Activated naive CD8-positive, alpha-beta T cell treated with anti-CD3 and anti-CD28 coated beads, Interleukin-2, amount 10 ng/mL, durations not matched to agents 7 days and 5 days (primary cell): ENCODE measurements around the gene ATP8B2. TPM values are rescaled to one million over a fixed set of nuclear protein-coding genes. Genes with fewer than 3 reads are reported as not detected.
"Not testable (repeated sequence)": the region's sequence is repeated elsewhere in the genome, so short reads cannot be mapped to it uniquely, and the experiment has no call there.

Experiments used
- ATAC-seq: fragments of 150-1000 bp; cut with Tn5 transposase; one replicate; pipeline ENCODE4 v1.10.0; 2021; ENCODE audit warnings: low read depth, moderate library complexity
- POLR2A ChIA-PET: fragments of 350-600 bp; sonication (Branson Sonifier 250); formaldehyde crosslinking; loops from one replicate; lab custom pipeline; 2021; ENCODE audit warnings: antibody characterized with exemption; lab: Charles Lee
- DNase-seq: peaks from one replicate; pipeline ENCODE4 v3.0.0; 2021
- H3K27ac Mint-ChIP-seq: one replicate; pipeline ENCODE4 v1.8.0; 2022; ENCODE audit warnings: mild to moderate bottlenecking, mixed read lengths
- H3K27me3 Mint-ChIP-seq: one replicate; pipeline ENCODE4 v1.8.0; 2022; ENCODE audit warnings: mild to moderate bottlenecking, moderate library complexity, mixed read lengths
- H3K36me3 Mint-ChIP-seq: one replicate; pipeline ENCODE4 v1.8.0; 2021; ENCODE audit warnings: mild to moderate bottlenecking, mixed read lengths
- H3K4me1 Mint-ChIP-seq: one replicate; pipeline ENCODE4 v1.8.0; 2021; ENCODE audit warnings: mixed read lengths
- H3K4me3 Mint-ChIP-seq: one replicate; pipeline ENCODE4 v1.8.0; 2022; ENCODE audit warnings: mild to moderate bottlenecking, moderate library complexity, mixed read lengths
- H3K9me3 Mint-ChIP-seq: one replicate; pipeline ENCODE4 v1.8.0; 2021; ENCODE audit warnings: mixed read lengths
- total RNA-seq, 2 experiments: library from RNA; stranded (reverse); gene quantifications; one replicate each; pipeline ENCODE4 v1.2.3, GENCODE V29; 2021

The ATP8B2 gene
- total RNA-seq, 2 experiments from 2014 or later, result 91.2 to 95.4 TPM

GRCh38 chr1:154328318-154329151 is 3.2 kb downstream of the ATP8B2 start:
- Mint-ChIP-seq H3K27ac (peak overlapping the region; percentile 90), H3K4me1 (peaks cover 60% of the 10 kb centered on the region), H3K4me3 (peak overlapping the region; percentile 84), H3K27me3 (no peaks in the 10 kb centered on the region), H3K36me3 (peaks cover 20% of the 10 kb centered on the region), H3K9me3 (no peaks in the 10 kb centered on the region)
- DNase-seq (peak; percentile 92), ATAC-seq (peak; percentile 77)
- POLR2A ChIA-PET, result interaction anchor here (0.6 to 4.9 kb wide), 9 partner anchors 7 to 363 kb away, joined by 3 to 46 read pairs (median 4); partner anchors contain the start of gene UBAP2L

- DNase-seq (no peak), ATAC-seq (no peak)
- Mint-ChIP-seq H3K4me1 (peaks cover 63% of the 10 kb centered on the region), H3K36me3 (peaks cover 25% of the 10 kb centered on the region), H3K4me3 (peak overlapping the region; percentile 70), H3K27me3 (no peaks in the 10 kb centered on the region), H3K27ac (peak overlapping the region; percentile 90), H3K9me3 (no peaks in the 10 kb centered on the region)
- POLR2A ChIA-PET, result interaction anchor here (0.8 to 4.4 kb wide), 6 partner anchors 9 to 339 kb away, joined by 4 to 33 read pairs (median 4); partner anchors contain the start of gene RPS27
Measured at GRCh38 chr1:154329152-154329521, 3.8 kb downstream of the ATP8B2 start.

GRCh38 chr1:154329551-154330131 is 4.3 kb downstream of the ATP8B2 start:
- Mint-ChIP-seq H3K4me3 (peak overlapping the region; percentile 70), H3K27me3 (no peaks in the 10 kb centered on the region), H3K9me3 (no peaks in the 10 kb centered on the region), H3K27ac (peak overlapping the region; percentile 90), H3K4me1 (peaks cover 64% of the 10 kb centered on the region), H3K36me3 (peaks cover 25% of the 10 kb centered on the region)
- POLR2A ChIA-PET, result interaction anchor here (0.8 to 4.4 kb wide), 6 partner anchors 9 to 339 kb away, joined by 4 to 33 read pairs (median 4); partner anchors contain the start of gene RPS27
- no peak for DNase-seq
- ATAC-seq, result no peak

GRCh38 chr1:154330669-154331068 is 5.3 kb downstream of the ATP8B2 start:
- POLR2A ChIA-PET, result interaction anchor here (4.4 kb wide), 1 partner anchor 12 kb away, joined by 33 read pairs; no protein-coding TSS in a partner anchor
- Mint-ChIP-seq H3K27me3 (no peaks in the 10 kb centered on the region), H3K27ac (peak overlapping the region; percentile 90), H3K9me3 (no peaks in the 10 kb centered on the region), H3K4me3 (peak overlapping the region; percentile 70), H3K36me3 (peaks cover 28% of the 10 kb centered on the region), H3K4me1 (peaks cover 67% of the 10 kb centered on the region)
- ATAC-seq, result no peak
- no peak for DNase-seq

- ATAC-seq, result no peak
- Mint-ChIP-seq H3K4me1 (peaks cover 61% of the 10 kb centered on the region), H3K4me3 (no peak overlapping the region), H3K27me3 (no peaks in the 10 kb centered on the region), H3K27ac (peak overlapping the region; percentile 81), H3K9me3 (no peaks in the 10 kb centered on the region), H3K36me3 (peaks cover 44% of the 10 kb centered on the region)
- POLR2A ChIA-PET, result interaction anchor here (0.5 to 3.2 kb wide), 13 partner anchors 8 to 152 kb away, joined by 3 to 46 read pairs (median 3); partner anchors contain the start of genes ATP8B2 and HAX1
- no peak for DNase-seq
Measured at GRCh38 chr1:154334079-154335024, 9.0 kb downstream of the ATP8B2 start.

- H3K36me3 Mint-ChIP-seq, result peaks cover 50% of the 10 kb centered on the region
- peaks cover 56% of the 10 kb centered on the region for H3K4me1 Mint-ChIP-seq
- ATAC-seq, result peak; percentile 90
Measured at GRCh38 chr1:154335025-154335714, 9.8 kb downstream of the ATP8B2 start.

GRCh38 chr1:154337253-154337894 is 12.0 kb downstream of the ATP8B2 start:
- DNase-seq, result no peak
- Mint-ChIP-seq H3K4me3 (peak overlapping the region; percentile 67), H3K9me3 (no peaks in the 10 kb centered on the region), H3K4me1 (peaks cover 53% of the 10 kb centered on the region), H3K36me3 (peaks cover 51% of the 10 kb centered on the region), H3K27ac (peak overlapping the region; percentile 17), H3K27me3 (no peaks in the 10 kb centered on the region)
- POLR2A ChIA-PET, result interaction anchor here (1.3 to 3.2 kb wide), 3 partner anchors 8 to 11 kb away, joined by 3 to 46 read pairs (median 5); partner anchors contain the start of gene ATP8B2
- no peak for ATAC-seq

More at GRCh38 chr1:154335025-154335714, 9.8 kb downstream of the ATP8B2 start:
- H3K9me3 Mint-ChIP-seq, result no peaks in the 10 kb centered on the region
- DNase-seq, result peak; percentile 86
- POLR2A ChIA-PET, result interaction anchor here (0.5 to 3.2 kb wide), 14 partner anchors 9 to 153 kb away, joined by 3 to 46 read pairs (median 3); partner anchors contain the start of genes ATP8B2 and HAX1
- H3K27ac Mint-ChIP-seq, result peak overlapping the region; percentile 81
- H3K27me3 Mint-ChIP-seq, result no peaks in the 10 kb centered on the region
- H3K4me3 Mint-ChIP-seq, result peak overlapping the region; percentile 60

GRCh38 chr1:154338875-154339274 is 13.6 kb downstream of the ATP8B2 start:
- H3K4me1 Mint-ChIP-seq, result peaks cover 60% of the 10 kb centered on the region
- POLR2A ChIA-PET, result interaction anchor here (1.3 to 1.8 kb wide), 2 partner anchors 9 to 11 kb away, joined by 3 to 5 read pairs; no protein-coding TSS in a partner anchor
- no peaks in the 10 kb centered on the region for H3K9me3 Mint-ChIP-seq
- DNase-seq (no peak), ATAC-seq (no peak)
- H3K27me3 Mint-ChIP-seq, result no peaks in the 10 kb centered on the region
- peaks cover 59% of the 10 kb centered on the region for H3K36me3 Mint-ChIP-seq
- H3K27ac Mint-ChIP-seq, result no peak overlapping the region
- H3K4me3 Mint-ChIP-seq, result no peak overlapping the region

GRCh38 chr1:154341366-154341765 is 16.0 kb downstream of the ATP8B2 start:
- not testable (repeated sequence) for H3K27me3 Mint-ChIP-seq, DNase-seq, ATAC-seq, H3K9me3 Mint-ChIP-seq, H3K4me3 Mint-ChIP-seq, H3K27ac Mint-ChIP-seq
- peaks cover 72% of the 10 kb centered on the region for H3K36me3 Mint-ChIP-seq
- H3K4me1 Mint-ChIP-seq, result peaks cover 61% of the 10 kb centered on the region
- POLR2A ChIA-PET, result interaction anchor here (1.2 to 4.6 kb wide), 3 partner anchors 12 to 123 kb away, joined by 3 to 33 read pairs (median 14); partner anchors contain the start of gene ATP8B2

GRCh38 chr1:154342132-154342531 is 16.8 kb downstream of the ATP8B2 start:
- Mint-ChIP-seq H3K9me3 (no peaks in the 10 kb centered on the region), H3K36me3 (peaks cover 74% of the 10 kb centered on the region), H3K4me3 (peak overlapping the region; percentile 70), H3K4me1 (peaks cover 62% of the 10 kb centered on the region), H3K27me3 (no peaks in the 10 kb centered on the region), H3K27ac (peak overlapping the region; percentile 83)
- ATAC-seq (no peak), DNase-seq (no peak)
- POLR2A ChIA-PET, result interaction anchor here (0.8 to 4.6 kb wide), 5 partner anchors 9 to 123 kb away, joined by 3 to 33 read pairs (median 4); partner anchors contain the start of gene ATP8B2

- Mint-ChIP-seq H3K27me3 (no peaks in the 10 kb centered on the region), H3K27ac (peak overlapping the region; percentile 83), H3K36me3 (peaks cover 69% of the 10 kb centered on the region), H3K9me3 (no peaks in the 10 kb centered on the region), H3K4me1 (peaks cover 55% of the 10 kb centered on the region), H3K4me3 (peak overlapping the region; percentile 70)
- ATAC-seq (peak; percentile 97), DNase-seq (peak; percentile 82)
- POLR2A ChIA-PET, result interaction anchor here (0.7 to 4.6 kb wide), 7 partner anchors 9 to 197 kb away, joined by 3 to 33 read pairs (median 4); partner anchors contain the start of gene ATP8B2
Measured at GRCh38 chr1:154342836-154343472, 17.6 kb downstream of the ATP8B2 start.
